Neural cell (in vitro differentiated cells): Measurements from ENCODE around the gene RGL1. TPM values are rescaled to one million over a fixed set of nuclear protein-coding genes. Genes with fewer than 3 reads are reported as not detected.

Experiments
- H2AFZ ChIP-seq: fragments of 200-600, 300-800 bp; sonication (generic), shearing (Covaris generic); 2 replicates; pipeline ENCODE4 v1.6.0; 2014; ENCODE audit warnings: low read depth, mild to moderate bottlenecking, antibody characterized with exemption, low read length, moderate library complexity
- H3F3A ChIP-seq: fragments of 200-600 bp; shearing (Covaris generic); 2 replicates; pipeline ENCODE4 v1.6.1; 2016; ENCODE audit warnings: mild to moderate bottlenecking, moderate library complexity, mixed read lengths, antibody characterized with exemption, low read length; ENCODE audit not compliant: insufficient read depth, poor library complexity, severe bottlenecking
- H3K27ac ChIP-seq: fragments of 200-600, 300-800 bp; sonication (generic), shearing (Covaris generic); 2 replicates; pipeline ENCODE4 v1.5.1; 2014; ENCODE audit warnings: mild to moderate bottlenecking, low read length, moderate library complexity
- H3K27me3 ChIP-seq: fragments of 300-800, 200-600 bp; sonication (generic), shearing (Covaris generic); 2 replicates; pipeline ENCODE4 v1.6.0; 2014; ENCODE audit warnings: mild to moderate bottlenecking, low read depth, low read length, moderate library complexity; ENCODE audit not compliant: insufficient read depth
- H3K36me3 ChIP-seq: fragments of 300-800, 200-600 bp; sonication (generic), shearing (Covaris generic); 2 replicates; pipeline ENCODE4 v1.5.1; 2014; ENCODE audit warnings: mild to moderate bottlenecking, antibody characterized with exemption, low read length, moderate library complexity; ENCODE audit not compliant: insufficient read depth
- H3K4me2 ChIP-seq: fragments of 300-800, 200-600 bp; sonication (generic), shearing (Covaris generic); 2 replicates; pipeline ENCODE4 v1.6.0; 2014; ENCODE audit warnings: mild to moderate bottlenecking, low read length
- H3K4me3 ChIP-seq: fragments of 300-800, 200-600 bp; sonication (generic), shearing (Covaris generic); 2 replicates; pipeline ENCODE4 v1.5.1; 2014; ENCODE audit warnings: mild to moderate bottlenecking, low read length, moderate library complexity
- H3K79me2 ChIP-seq: fragments of 200-600 bp; shearing (Covaris generic); replicated peaks from 2 replicates; pipeline ENCODE4 v1.6.0; 2014; ENCODE audit warnings: mild to moderate bottlenecking, low read length, moderate library complexity; ENCODE audit not compliant: insufficient read depth
- H3K9ac ChIP-seq: fragments of 300-800, 200-600 bp; sonication (generic), shearing (Covaris generic); 2 replicates; pipeline ENCODE4 v1.6.1; 2016; ENCODE audit warnings: mild to moderate bottlenecking, low read length, mixed read lengths
- H3K9me2 ChIP-seq: fragments of 200-600 bp; shearing (Covaris generic); 2 replicates; pipeline ENCODE4 v1.6.1; 2016; ENCODE audit warnings: mild to moderate bottlenecking, low read length, mixed read lengths; ENCODE audit not compliant: insufficient read depth
- H3K9me3 ChIP-seq: fragments of 200-600, 300-800 bp; sonication (generic), shearing (Covaris generic); 2 replicates; pipeline ENCODE4 v1.6.1; 2016; ENCODE audit warnings: mild to moderate bottlenecking, mixed run types, low read length, moderate library complexity, mixed read lengths
- H4K20me1 ChIP-seq: fragments of 200-600 bp; shearing (Covaris generic); 2 replicates; pipeline ENCODE4 v1.6.1; 2016; ENCODE audit warnings: mild to moderate bottlenecking, mixed run types; ENCODE audit not compliant: insufficient read depth
- EP300 ChIP-seq: fragments of 450-650 bp; conservative IDR thresholded peaks from 2 replicates; pipeline ENCODE4 v1.6.1; 2014; ENCODE audit warnings: antibody characterized with exemption, mild to moderate bottlenecking, moderate library complexity; ENCODE audit not compliant: poor library complexity, severe bottlenecking
- EZH2 ChIP-seq: fragments of 200-600, 300-800 bp; shearing (Covaris generic), sonication (generic); IDR thresholded peaks from 2 replicates; pipeline ENCODE4 v1.6.1; 2014; ENCODE audit warnings: antibody characterized with exemption, low read length, borderline replicate concordance, mild to moderate bottlenecking; ENCODE audit not compliant: insufficient read depth, poor library complexity, severe bottlenecking
- MXI1 ChIP-seq: fragments of 450-650 bp; conservative IDR thresholded peaks from 2 replicates; pipeline ENCODE4 v1.6.1; 2014; ENCODE audit warnings: antibody characterized with exemption, mild to moderate bottlenecking; ENCODE audit not compliant: poor library complexity, severe bottlenecking
- POLR2AphosphoS5 ChIP-seq: IDR thresholded peaks from 2 replicates; pipeline ENCODE4 v1.6.1; 2012
- RAD21 ChIP-seq: fragments of 450-650 bp; conservative IDR thresholded peaks from 2 replicates; pipeline ENCODE4 v1.6.1; 2014; ENCODE audit warnings: antibody characterized with exemption, mild to moderate bottlenecking, moderate library complexity
- SMC3 ChIP-seq: fragments of 450-650 bp; conservative IDR thresholded peaks from 2 replicates; pipeline ENCODE4 v1.6.1; 2014; ENCODE audit warnings: antibody characterized with exemption, mild to moderate bottlenecking, moderate library complexity; ENCODE audit not compliant: poor library complexity
- TAF1 ChIP-seq: IDR thresholded peaks from 2 replicates; pipeline ENCODE4 v1.6.1; 2012; ENCODE audit warnings: low read depth
- polyA plus RNA-seq: library from polyadenylated mRNA; depleted of rRNA; stranded (reverse); fragments of >200 nt; gene quantifications from 2 replicates; pipeline ENCODE4 v1.2.3, GENCODE V29; 2014
- TF ChIP-seq, protein P1 (sequence below): fragments of 450-650 bp; IDR thresholded peaks from 2 replicates; pipeline ENCODE4 v1.5.1; 2014; ENCODE audit warnings: antibody characterized with exemption, mild to moderate bottlenecking, moderate library complexity; ENCODE audit not compliant: poor library complexity, severe bottlenecking
- TF ChIP-seq, protein P2 (sequence below): IDR thresholded peaks from 2 replicates; pipeline ENCODE4 v1.6.1; 2012; ENCODE audit warnings: borderline replicate concordance

RGL1 gene
- polyA plus RNA-seq, 1 donor from 2014 or later = 14.7 TPM

DNA sequence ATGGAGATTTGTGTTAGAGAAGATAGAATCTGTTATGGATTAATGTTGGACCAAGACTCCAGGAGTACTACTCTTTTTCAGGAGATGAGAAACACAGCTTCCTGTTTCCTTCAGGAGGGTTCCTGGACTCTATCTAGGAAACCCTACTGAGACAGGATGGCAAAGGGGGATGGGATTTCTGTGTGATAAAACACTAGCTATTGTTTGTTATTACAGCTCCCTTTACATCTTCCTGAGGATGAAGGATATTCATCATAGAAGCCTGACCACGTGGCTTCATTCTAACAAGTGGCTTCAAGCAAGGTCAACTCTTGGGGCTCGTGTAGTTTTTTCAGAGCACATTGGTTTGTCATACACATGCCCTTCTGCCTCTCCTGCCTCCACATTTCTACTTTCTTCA lies 33.3 kb downstream of the RGL1 start:
- H3K9me3 ChIP-seq = no peaks in the 10 kb centered on the region
- no peaks in the 10 kb centered on the region for H3F3A ChIP-seq
- no peak overlapping the region for H2AFZ ChIP-seq
- H3K36me3 ChIP-seq = no peaks in the 10 kb centered on the region
- TF ChIP-seq TAF1 (no peak), MXI1 (no peak), SMC3 (no peak), EP300 (no peak), RAD21 (no peak), EZH2 (no peak), POLR2AphosphoS5 (no peak)
- TF ChIP-seq, protein P1, sequence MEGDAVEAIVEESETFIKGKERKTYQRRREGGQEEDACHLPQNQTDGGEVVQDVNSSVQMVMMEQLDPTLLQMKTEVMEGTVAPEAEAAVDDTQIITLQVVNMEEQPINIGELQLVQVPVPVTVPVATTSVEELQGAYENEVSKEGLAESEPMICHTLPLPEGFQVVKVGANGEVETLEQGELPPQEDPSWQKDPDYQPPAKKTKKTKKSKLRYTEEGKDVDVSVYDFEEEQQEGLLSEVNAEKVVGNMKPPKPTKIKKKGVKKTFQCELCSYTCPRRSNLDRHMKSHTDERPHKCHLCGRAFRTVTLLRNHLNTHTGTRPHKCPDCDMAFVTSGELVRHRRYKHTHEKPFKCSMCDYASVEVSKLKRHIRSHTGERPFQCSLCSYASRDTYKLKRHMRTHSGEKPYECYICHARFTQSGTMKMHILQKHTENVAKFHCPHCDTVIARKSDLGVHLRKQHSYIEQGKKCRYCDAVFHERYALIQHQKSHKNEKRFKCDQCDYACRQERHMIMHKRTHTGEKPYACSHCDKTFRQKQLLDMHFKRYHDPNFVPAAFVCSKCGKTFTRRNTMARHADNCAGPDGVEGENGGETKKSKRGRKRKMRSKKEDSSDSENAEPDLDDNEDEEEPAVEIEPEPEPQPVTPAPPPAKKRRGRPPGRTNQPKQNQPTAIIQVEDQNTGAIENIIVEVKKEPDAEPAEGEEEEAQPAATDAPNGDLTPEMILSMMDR = no peak
- TF ChIP-seq, protein P2, sequence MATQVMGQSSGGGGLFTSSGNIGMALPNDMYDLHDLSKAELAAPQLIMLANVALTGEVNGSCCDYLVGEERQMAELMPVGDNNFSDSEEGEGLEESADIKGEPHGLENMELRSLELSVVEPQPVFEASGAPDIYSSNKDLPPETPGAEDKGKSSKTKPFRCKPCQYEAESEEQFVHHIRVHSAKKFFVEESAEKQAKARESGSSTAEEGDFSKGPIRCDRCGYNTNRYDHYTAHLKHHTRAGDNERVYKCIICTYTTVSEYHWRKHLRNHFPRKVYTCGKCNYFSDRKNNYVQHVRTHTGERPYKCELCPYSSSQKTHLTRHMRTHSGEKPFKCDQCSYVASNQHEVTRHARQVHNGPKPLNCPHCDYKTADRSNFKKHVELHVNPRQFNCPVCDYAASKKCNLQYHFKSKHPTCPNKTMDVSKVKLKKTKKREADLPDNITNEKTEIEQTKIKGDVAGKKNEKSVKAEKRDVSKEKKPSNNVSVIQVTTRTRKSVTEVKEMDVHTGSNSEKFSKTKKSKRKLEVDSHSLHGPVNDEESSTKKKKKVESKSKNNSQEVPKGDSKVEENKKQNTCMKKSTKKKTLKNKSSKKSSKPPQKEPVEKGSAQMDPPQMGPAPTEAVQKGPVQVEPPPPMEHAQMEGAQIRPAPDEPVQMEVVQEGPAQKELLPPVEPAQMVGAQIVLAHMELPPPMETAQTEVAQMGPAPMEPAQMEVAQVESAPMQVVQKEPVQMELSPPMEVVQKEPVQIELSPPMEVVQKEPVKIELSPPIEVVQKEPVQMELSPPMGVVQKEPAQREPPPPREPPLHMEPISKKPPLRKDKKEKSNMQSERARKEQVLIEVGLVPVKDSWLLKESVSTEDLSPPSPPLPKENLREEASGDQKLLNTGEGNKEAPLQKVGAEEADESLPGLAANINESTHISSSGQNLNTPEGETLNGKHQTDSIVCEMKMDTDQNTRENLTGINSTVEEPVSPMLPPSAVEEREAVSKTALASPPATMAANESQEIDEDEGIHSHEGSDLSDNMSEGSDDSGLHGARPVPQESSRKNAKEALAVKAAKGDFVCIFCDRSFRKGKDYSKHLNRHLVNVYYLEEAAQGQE = no peak
- H3K4me3 ChIP-seq = no peak overlapping the region
- no peaks in the 10 kb centered on the region for H3K79me2 ChIP-seq
- H3K27ac ChIP-seq = no peak overlapping the region
- no peaks in the 10 kb centered on the region for H3K27me3 ChIP-seq
- no peaks in the 10 kb centered on the region for H3K9me2 ChIP-seq
- no peak overlapping the region for H3K9ac ChIP-seq
- H3K4me2 ChIP-seq = no peak overlapping the region
- H4K20me1 ChIP-seq = no peaks in the 10 kb centered on the region

DNA sequence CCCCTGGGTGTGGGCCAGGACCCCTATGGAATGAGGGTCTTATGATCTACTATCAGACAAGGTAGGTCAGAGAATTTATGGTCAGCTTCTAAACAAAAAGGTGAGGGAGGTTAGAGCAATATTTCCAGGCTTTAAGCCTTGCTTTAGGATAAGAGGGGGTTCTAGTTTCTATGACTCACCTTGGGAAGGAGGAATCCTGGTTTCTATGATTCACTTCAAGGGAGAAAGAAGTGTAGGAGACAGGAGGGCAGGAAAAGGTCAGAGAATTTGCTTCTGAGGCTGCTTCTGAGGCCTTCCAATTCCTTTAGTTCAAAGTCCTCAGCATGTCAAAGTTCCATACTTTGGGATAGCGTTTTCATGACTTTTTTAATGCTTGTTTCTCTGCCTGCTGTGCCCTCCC lies 35.2 kb downstream of the RGL1 start:
- Histone ChIP-seq H3K9me2 (no peaks in the 10 kb centered on the region), H3K79me2 (no peaks in the 10 kb centered on the region), H3K36me3 (no peaks in the 10 kb centered on the region), H3K27ac (no peak overlapping the region), H3K27me3 (no peaks in the 10 kb centered on the region), H3K9me3 (no peaks in the 10 kb centered on the region), H4K20me1 (no peaks in the 10 kb centered on the region), H3F3A (no peaks in the 10 kb centered on the region), H3K4me2 (no peak overlapping the region), H3K9ac (no peak overlapping the region), H2AFZ (no peak overlapping the region), H3K4me3 (no peak overlapping the region)
- TF ChIP-seq, protein P2 = no peak
- TF ChIP-seq POLR2AphosphoS5 (no peak), MXI1 (no peak), SMC3 (no peak), TAF1 (no peak), RAD21 (no peak), EP300 (no peak), EZH2 (no peak)
- TF ChIP-seq, protein P1 = no peak
